ENCODE results near the gene OXER1. TPM values are rescaled to one million over a fixed set of nuclear protein-coding genes. Genes with fewer than 3 reads are reported as not detected.

OXER1 gene
- polyA plus RNA-seq, 4 donors = 6.0 to 13.2 (median 10.3) TPM

DNA sequence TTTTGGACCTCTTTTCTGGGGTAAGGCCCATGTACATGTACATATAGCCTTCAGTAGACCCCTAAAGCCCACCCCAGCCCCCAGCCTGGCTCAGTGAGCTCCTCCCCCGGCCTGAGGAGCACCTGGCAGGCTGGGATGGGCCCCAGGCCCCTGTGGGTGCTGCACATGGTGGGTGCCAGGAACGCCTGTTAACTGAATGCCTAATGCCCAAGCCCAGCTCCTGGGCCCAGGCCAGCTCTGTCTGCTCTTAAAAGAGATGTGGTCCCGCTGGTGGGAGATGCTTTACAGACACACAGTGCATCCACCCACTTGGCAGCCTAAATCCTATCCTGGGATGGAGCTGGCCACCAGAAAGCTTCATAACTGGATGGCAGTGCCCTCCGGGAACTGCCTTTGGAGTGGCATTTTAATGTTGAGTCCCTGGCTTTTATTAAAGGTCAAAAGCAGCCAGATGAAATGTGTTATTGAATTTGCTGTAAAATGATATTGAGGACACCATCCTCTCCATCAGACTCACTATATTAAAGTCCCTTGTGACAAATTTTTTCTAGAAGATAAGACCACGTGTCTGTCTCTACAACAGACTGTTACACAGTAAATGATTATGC, 7.7 kb upstream of the OXER1 start:
- DNase-seq (ENCODE audit: low read depth in 4 of 4, low spot score in 2 of 4) = no peak

DNA sequence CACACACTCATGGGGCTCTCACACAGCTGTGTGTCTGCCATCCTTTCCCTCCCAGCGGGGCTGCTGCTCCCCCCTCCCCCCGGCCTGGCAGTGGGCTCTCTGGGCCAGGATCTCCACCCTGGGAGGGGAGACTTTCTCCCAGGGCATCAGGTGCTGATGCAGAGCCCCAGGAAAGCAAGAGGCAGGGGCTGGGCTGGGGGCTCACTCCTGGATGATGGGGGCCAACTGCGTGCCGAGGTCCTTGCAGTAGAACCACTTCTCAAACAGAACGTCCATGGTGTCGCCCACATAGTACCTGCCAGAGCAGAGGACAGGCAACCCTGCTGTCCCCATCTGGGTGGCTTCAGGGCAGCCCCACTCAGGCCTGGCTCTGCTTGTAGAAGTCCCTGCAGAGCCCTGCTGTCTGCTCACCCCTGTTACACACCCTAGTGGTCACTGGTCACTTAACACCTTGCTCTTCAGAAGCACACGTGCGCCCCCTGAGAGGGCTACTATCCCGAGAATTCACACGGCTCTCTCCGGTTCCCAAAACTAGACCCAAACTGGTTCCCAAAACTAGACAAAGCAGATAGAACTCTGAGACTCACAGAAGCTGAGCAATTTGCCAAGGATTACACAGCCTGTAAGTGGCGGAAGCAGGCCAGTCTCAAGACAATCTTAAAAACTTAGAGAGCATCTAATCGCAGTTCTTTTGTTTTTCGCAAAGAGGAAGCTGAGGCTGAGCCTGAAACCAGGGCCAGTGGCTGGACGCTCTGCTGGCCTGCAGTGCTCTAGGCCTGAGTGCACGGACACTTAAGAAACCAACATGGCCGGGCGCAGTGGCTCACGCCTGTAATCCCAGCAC, 6.6 kb upstream of the OXER1 start:
- DNase-seq (ENCODE audit: low read depth in 4 of 4, low spot score in 2 of 4) = no peak

DNA sequence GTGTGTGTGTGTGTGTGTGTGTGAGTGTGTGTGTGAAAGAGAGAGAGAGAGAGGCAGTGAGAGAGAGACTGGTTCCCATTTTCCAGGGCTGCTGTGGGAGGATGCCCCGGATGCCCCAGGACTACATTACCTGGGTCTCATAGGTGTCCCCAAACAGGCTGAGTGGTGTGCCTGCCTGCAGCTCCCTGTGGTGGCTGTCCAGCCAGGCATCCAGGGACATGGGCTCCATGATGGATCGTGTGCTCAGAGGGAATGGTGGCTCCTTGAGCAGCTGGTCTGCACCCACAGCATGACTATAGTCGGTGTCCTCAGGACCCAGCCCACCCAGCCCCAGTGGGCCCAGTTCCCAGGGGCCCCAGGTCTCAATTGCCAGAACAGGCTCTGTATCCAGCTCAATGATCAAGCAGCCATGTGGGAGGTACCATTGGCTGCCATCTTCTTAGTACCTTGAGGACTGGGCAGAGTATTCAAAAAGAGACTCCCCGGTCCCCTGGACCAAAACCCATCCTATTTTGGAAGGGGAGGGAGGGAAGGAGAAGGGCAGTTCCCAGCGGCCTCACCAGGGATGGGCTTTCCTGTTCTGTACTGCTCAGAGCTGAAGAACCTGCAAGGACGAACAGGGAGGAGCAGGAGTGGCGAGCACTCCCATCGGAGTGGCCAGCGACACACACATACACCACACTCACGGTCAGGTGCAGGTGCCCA, 5.8 kb upstream of the OXER1 start:
- no peak for DNase-seq (ENCODE audit: low read depth in 4 of 4, low spot score in 2 of 4)

DNA sequence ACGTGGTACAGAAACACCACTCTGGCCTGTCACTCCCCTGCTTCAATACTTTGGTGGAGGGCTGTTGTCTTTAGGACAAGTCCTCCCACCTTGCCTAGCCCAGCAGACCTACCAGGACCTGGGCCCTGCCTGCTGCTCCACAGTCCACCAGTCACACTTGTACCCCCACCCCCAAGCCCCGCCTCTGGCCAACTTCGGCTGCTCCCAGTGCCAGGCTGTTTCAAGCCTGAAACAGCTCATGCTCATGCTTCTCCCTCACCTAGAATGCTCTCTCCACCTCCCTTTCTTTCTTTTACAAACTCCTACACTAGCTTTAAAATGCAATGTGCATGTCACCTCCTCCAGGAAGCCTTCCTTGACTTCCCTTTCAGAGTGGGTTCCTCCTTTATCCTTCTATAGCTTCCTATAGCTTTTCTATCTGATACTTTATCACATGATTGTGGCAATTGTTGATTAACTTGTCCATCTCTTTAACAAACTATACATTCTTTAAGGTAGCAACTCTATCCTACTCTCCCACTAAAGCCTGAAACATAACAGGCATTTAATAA, 4.8 kb upstream of the OXER1 start:
- DNase-seq (ENCODE audit: low read depth in 4 of 4, low spot score in 2 of 4) = no peak

DNA sequence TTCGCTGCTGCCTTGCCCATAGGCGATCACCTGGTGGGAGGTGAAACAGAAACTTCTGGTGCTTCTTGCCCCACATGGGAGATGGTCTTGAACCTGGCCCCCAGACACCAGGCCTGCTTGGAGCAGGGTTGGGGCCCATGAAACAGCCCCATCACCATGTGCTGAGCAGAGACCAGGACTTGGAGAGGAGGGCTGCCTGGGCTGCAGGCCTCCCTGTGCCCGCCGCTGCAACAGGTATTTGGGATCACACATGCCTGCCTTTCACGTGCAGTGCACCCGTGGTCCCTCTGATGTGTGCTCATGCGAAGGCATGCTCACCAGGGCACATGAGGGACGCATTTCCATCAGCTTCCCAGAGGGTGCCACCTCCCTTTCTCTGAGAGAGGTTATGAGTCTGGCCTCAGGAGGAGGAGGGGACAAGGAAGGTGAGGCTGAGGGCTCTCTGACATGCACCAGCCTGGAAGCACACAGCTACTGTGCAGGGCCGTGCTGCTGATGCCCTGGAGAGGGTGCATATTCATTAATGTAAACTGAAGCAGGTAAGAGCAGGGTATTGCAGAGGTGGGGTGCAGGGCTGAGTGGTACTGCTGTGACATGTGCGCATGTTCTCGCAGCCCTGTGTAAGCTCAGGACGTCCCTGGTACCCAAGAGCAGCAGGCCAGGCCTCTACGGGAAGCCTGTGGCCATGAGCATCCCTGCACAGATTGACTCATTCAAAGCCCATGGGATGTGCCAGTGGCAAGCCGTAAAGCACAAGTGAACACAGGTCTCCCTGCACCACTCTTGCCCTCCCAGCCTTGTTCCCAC, 4.2 kb upstream of the OXER1 start:
- no peak for DNase-seq (ENCODE audit: low read depth in 4 of 4, low spot score in 2 of 4)

DNA sequence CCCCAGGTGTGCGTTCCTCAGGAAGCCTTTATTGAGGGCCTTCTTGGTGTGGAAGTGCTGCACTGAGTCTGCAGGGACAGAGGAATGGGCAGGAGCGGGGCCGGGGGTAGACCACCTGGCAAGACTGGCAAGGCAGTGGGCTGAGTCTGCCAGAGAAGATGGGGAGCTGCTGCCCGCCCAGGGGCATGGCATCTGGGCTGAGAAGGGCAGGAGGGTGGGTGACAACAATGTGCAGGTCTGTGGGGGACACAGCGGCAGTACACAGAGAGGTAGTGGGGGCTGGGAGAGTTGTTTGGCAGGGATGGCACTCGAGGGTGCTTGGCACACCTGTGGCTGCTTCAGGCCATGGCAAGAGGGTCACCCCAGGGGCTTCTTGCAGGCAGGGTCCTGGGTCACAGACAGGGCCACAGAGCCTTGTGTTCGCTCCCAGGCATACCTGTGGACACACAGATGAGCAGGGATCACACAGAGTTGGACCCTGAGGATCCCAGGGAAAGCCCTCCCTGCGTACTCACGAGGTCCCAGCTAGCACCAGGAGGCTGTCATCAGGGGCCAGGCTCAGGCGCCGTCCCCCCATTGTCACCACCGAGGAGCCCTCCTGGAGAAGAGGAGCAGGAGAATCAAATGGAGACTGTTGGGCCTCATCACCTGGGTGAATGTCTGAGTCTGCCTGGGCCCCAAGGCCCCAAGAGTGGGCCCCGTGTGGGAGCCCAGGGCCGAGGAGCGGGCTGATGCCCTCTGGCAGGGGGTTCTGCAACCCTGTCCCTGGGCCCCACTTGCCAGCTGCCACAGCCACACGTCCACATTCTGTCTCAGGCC, 3.4 kb upstream of the OXER1 start:
- no peak for DNase-seq (ENCODE audit: low read depth in 4 of 4, low spot score in 2 of 4)

DNA sequence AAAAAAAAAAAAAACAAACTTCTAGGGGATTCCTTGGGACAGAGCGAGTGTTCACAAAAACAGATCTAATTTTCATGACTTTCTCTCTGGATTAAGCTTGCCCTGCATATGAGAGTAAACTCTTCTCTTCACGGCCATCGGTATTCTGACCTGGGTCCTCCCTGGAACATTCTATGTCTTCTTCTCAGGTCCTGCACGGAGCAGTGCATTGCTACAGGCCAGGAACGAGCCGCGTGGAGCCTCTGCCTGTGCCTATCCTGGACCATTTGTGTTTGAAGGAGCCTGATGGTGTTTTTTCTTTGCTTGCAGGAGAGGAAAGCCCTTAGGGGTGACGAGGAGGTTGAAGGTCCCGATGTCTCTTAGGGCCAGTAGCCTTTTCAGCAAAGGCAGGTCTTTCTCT, 1.8 kb upstream of the OXER1 start:
- no peak for DNase-seq (ENCODE audit: low read depth in 4 of 4, low spot score in 2 of 4)

DNA sequence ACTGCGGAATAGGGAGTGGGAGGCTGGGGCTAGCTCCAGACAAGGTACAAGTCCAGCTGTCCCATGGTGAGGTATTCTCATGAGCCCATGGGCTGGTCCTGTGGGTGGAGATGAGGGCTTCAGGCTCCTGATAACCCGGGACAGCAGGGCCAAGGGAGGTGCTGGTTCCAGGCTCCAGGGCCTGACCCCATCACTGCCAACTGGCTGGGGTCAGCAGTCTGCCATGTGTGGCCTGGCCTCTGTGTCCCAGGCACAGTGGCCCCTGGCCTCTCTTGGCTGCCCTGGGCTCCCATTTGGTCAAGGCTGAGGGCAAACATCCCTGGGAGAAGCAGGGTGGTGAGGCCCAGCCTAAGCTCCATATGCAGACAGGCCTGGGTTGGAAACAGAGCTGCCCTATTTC, 966 bp upstream of the OXER1 start:
- no peak for DNase-seq (ENCODE audit: low read depth in 4 of 4, low spot score in 2 of 4)

DNA sequence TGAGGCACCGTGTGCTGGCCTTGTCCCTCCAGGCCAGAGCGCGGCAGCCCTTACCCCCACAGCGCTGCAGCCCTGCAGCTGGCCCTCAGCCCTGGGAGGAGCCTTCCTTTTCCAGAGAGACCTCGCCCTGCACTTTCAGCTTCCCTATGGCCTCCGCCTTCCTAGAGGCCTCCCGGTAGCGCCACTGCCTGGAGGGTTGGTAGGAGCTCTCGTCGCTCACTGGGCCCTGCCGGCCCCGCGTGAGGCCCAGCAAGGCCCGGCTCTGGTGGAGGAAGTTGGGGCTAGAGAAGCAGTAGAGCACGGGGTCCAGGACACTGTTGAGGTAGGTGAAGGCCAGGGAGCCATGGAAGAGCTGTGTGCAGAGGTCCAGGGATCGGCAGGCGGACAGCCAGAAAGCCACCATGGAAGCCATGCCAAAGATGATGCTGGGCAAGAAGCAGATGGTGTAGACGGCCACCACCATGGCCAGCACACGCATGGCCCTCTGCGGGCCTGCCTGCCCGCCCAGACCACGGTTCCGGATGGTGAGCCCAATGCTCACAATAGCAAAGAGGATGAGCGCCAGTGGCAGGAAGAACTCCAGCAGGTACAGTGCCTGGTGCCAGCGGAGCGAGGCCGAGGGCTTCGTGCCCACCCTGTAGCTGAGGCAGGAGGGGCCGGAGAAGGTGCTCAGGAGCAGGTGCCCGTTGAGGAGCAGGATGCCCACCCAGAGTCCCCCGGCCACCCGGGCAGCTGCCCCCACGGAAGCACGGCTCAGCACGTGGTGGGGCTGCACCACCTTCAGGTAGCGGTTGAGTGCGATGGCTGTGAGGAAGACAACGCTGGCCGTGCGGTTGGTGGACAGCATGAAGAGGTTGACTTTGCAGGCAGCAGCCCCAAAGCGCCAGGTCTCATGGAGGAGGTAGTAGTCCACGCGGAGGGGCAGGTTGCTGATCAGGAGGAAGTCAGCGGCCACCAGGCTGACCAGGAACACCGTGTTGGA, 821 bp downstream of the OXER1 start:
- DNase-seq (ENCODE audit: low read depth in 4 of 4, low spot score in 2 of 4) = no peak

DNA sequence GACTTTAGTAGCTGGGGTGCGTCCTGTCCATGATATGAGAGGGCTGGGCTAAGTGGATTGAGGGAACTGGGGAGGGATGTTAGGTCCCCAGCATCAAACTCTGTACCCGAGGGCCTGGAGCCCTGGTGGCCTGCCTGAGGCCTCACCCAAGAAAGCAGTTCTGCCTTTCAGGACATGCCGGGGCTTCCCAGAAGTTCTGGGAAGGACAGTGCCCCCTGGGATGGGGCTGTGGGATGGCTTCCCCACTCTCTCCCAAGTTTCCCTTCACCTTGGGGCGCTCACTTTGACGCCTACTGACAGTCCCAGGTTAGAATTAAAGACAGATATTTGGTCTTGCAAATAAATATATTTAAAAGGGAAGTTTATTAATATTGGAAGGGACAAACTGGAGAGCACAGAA, 1.8 kb downstream of the OXER1 start:
- DNase-seq (ENCODE audit: low read depth in 4 of 4, low spot score in 2 of 4) = no peak

DNA sequence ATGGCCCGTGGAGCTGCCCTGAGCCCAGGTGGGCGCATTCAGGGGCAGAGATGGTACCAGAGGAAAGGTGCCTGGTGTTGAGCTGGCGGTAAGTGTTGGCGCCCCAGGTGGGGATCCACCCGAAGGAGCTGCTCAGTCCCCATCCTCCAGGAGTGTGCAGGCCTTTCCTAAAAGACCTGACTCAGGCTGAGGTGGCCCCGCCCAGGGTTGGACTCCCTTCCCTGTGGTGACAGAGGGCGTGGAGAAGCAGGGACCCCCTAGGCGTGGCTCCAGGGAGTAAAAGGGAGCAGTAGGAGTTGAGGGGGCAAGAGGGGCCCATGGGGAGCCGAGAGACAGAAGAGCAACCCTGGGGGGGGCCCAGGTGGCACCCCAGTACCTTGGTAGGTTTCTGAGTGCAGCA, 2.4 kb downstream of the OXER1 start:
- no peak for DNase-seq (ENCODE audit: low read depth in 4 of 4, low spot score in 2 of 4)

DNA sequence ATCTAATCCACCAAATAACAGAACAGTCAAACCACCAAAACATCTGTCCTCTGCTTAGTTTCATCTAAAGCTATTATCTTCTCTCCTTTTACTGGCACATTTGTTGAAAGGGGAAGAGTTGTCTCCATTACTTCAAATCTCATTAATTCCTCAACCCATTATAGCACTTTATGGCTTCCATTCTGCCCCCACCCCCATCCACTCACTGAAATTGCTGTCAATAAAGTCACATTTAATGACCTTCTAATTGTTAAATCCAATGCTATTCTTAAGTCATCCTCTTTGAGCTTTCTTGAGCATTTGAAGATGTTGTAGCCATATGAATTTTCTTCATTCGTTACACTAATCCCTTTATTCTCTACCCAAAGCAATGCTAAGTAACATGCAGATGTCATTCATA, 5.2 kb downstream of the OXER1 start:
- DNase-seq (ENCODE audit: low read depth in 4 of 4, low spot score in 2 of 4) = no peak

DNA sequence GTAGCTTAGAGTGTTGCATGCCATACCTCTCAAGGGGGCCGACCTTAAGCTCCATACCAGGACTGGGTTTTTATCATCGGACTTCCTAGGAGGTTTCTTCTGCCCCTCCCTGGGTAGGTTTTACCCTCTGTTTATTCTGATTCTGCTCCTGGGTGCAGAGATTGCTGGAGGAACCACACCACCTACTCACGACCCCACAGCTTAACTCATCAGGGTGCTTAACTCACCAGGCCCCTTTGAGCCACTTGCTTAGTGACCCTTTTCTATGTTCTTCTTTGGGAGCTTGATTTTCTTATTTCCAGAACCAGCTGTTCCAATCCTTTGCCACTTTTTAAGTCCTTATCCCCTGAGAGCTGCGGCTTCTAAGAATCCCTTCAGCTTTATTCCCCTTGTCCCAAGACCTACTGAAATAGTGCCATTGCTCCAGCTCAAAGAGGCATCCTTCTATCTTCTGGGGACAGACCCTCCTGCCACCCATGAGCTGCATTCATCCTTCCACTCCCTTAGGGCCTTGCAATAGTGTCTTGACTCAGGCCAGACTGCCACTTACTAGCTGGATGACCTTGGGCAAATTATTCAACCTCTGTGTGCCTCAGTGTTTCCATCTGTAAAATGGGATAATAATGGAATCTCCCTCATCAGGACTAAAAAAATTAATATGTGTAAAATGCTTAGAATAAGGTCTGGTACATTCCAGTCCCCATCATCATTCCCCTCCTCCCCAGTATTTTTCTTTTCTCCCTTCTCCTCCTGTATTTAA, 5.8 kb downstream of the OXER1 start:
- DNase-seq (ENCODE audit: low read depth in 4 of 4, low spot score in 2 of 4) = no peak

DNA sequence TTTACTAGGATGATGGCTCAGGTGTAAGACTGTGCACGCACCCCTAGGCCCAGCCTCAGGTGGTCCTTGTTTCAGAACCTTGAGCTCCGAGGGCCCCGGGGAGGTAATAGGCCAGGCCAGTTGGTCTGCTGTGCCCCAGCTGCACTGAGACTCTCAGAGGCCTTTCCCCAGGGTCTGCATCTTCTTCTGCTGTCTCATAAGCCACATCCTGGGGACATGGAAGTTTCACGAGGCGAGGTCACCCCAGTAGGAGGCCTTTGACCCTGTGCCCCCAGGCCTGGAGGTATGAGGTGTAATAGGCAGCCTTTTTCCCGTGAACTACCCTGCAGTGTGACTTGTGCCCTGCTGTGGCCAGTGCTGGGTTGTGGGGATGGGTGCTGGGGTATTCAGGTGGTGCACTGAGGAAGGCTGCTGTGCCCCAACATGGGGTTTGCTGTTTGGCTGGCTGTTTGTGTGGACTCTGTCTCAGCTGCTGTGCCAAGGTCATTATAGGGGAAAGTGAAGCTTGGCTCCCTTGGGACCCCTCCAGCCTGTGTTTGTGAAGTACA, 6.9 kb downstream of the OXER1 start:
- DNase-seq (ENCODE audit: low read depth in 4 of 4, low spot score in 2 of 4) = no peak

DNA sequence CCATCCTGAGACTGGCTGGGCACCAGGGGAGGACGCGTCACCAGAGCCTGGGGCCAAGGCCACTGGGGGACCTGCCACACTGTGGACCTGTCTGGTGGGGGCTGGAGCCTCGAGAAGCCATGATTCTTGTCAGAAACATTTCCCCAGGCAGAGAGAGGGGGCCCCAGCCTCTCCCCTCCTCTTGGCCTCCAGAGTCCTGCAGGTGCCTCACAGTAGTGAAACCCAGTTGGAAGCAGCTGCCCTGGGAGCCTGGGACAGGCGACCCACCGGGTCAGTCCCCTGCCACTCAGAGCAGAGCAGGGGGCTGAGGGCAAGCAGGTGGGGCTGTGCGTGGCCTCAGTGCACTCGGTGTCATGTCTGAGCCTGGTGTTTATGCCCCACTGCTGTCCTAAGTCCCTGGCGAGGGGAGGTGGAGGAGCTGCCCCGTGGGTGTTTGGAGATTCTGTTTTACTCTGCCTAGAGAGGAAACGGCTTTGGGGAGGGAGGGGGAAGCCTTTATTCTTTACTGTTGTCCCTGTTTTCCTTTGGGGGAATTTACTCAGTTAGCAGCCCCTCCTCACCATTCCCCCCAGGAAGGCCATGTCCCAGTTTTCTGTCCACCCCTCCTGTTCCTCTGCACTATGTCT, 7.7 kb downstream of the OXER1 start:
- no peak for DNase-seq (ENCODE audit: low read depth in 4 of 4, low spot score in 2 of 4)

DNA sequence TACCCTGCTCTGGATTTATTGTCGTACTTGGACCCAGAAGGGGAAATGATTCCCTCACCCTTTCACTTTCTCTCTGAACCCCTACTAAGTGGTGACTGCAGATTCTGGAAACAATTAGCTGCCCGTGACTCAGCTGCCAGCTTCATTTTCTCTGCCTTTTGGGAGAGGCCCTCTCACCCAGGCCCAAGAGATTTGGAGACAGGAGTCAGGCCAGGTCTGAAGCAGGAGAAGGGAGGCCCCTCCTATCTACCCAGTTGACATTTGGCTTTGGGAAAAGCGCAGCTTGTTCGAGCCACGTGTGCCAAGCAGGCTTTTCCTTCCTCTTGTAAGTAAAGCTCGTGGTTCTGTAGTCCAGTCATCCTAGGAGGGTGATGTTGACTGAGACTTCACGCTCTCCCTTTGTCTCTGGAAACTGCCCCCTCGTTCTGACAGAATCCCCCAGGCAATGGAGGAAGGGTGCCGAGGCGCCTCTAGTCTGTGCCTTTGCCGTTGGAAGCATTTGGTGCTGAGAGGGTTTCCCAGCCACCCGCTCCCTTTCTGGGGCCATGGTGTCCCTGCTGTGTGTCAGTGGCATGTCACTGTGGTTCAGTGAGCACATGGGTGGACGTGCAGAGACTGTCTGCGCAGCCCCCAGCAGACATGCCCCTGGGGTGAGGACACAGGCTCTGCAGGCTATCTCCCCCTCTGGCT, 8.6 kb downstream of the OXER1 start:
- DNase-seq (ENCODE audit: low read depth in 4 of 4, low spot score in 2 of 4) = no peak

DNA sequence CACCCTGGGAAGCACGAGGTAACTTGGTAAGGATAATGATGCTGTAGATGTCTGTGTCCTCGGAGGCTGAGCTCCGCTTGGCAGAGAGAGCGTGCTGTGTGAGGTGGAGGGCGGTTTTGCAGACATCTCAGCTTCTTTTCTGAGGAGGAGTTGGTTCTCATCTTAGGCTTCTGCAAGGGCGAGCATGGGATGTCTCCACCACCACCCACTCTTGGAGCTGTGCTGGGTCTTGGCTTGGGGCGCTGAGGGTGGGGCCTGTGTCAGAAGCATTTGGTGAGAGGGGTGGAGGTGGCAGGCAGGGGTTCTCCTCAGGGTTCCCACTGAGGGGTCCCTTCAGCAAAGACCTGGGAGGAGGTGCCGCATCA, 9.2 kb downstream of the OXER1 start:
- DNase-seq (ENCODE audit: low read depth in 4 of 4, low spot score in 2 of 4) = no peak
